Measurements from ENCODE around the gene GULP1. TPM values are rescaled to one million over a fixed set of nuclear protein-coding genes. Genes with fewer than 3 reads are reported as not detected.

The GULP1 gene
- total RNA-seq, 1 experiment from 2014 or later = 86.8 TPM

DNA sequence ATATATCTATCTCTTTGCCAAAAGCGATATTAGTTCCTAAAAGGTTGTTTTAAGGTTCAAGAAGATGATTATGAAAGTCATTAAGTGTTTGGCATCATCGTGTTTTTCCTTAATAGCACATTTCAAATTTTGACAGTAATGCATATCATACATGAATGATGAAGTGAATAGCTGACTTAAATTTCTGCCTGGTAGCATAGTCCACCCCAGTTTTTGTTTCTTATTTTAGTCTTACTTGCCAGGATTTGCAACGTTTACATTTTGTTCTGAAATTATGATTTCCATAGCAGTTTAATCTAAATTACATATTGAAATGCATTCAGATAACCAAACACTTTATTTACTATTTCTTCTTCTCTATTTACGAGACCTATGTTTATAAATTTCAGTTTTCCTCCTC, 201.1 kb downstream of the GULP1 start:
- no peak overlapping the region for H3K27ac Mint-ChIP-seq (ENCODE audit: unreplicated experiment)
- no peaks in the 10 kb centered on the region for H3K9me3 Mint-ChIP-seq (ENCODE audit: low read depth, unreplicated experiment)
- H3K4me3 Mint-ChIP-seq (ENCODE audit: low read depth, unreplicated experiment) = no peak overlapping the region
- no peaks in the 10 kb centered on the region for H3K27me3 Mint-ChIP-seq (ENCODE audit: unreplicated experiment)
- CTCF ChIA-PET = no interaction called here
- no TSS peak for BruUV-seq (replicated peaks)
- peaks cover 5% of the 10 kb centered on the region for H3K36me3 Mint-ChIP-seq (ENCODE audit: insufficient read depth, unreplicated experiment)
- peaks cover 22% of the 10 kb centered on the region for H3K4me1 Mint-ChIP-seq (ENCODE audit: low read depth, unreplicated experiment)
- intact Hi-C loops (cut with micrococcal nuclease; ENCODE audit: unreplicated experiment) = no loop called here
- TF ChIP-seq, protein P1, sequence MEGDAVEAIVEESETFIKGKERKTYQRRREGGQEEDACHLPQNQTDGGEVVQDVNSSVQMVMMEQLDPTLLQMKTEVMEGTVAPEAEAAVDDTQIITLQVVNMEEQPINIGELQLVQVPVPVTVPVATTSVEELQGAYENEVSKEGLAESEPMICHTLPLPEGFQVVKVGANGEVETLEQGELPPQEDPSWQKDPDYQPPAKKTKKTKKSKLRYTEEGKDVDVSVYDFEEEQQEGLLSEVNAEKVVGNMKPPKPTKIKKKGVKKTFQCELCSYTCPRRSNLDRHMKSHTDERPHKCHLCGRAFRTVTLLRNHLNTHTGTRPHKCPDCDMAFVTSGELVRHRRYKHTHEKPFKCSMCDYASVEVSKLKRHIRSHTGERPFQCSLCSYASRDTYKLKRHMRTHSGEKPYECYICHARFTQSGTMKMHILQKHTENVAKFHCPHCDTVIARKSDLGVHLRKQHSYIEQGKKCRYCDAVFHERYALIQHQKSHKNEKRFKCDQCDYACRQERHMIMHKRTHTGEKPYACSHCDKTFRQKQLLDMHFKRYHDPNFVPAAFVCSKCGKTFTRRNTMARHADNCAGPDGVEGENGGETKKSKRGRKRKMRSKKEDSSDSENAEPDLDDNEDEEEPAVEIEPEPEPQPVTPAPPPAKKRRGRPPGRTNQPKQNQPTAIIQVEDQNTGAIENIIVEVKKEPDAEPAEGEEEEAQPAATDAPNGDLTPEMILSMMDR (IDR thresholded peaks at IDR 0.05; ENCODE audit: unreplicated experiment) = no peak
- DNase-seq = no peak

DNA sequence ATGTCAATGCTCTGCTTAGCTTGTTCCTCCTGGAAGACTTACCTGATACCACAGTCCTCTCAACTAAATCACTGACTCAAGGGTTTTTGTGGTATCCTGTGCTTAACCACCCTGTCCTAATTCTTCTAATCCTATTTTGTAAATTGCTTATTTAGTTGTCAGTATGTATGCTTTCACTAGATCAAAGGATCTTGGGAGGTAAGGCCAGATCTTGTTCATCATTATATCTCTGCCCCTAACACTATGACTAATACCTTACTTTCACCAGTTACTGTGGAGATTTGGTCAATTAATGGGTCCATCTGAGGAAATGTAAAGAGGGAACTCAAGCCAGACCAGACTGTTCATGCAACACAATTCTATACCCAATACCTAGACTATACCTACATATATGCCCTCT, 203.2 kb downstream of the GULP1 start:
- no TSS peak for BruUV-seq (replicated peaks)
- Mint-ChIP-seq H3K27me3 (ENCODE audit: unreplicated experiment) (no peaks in the 10 kb centered on the region), H3K4me3 (ENCODE audit: low read depth, unreplicated experiment) (no peak overlapping the region), H3K9me3 (ENCODE audit: low read depth, unreplicated experiment) (no peaks in the 10 kb centered on the region), H3K27ac (ENCODE audit: unreplicated experiment) (no peak overlapping the region), H3K36me3 (ENCODE audit: insufficient read depth, unreplicated experiment) (peaks cover 5% of the 10 kb centered on the region), H3K4me1 (ENCODE audit: low read depth, unreplicated experiment) (peaks cover 22% of the 10 kb centered on the region)
- TF ChIP-seq, protein P1 (IDR thresholded peaks at IDR 0.05; ENCODE audit: unreplicated experiment) = no peak
- CTCF ChIA-PET = no interaction called here
- intact Hi-C loops (cut with micrococcal nuclease; ENCODE audit: unreplicated experiment) = no loop called here
- no peak for DNase-seq

DNA sequence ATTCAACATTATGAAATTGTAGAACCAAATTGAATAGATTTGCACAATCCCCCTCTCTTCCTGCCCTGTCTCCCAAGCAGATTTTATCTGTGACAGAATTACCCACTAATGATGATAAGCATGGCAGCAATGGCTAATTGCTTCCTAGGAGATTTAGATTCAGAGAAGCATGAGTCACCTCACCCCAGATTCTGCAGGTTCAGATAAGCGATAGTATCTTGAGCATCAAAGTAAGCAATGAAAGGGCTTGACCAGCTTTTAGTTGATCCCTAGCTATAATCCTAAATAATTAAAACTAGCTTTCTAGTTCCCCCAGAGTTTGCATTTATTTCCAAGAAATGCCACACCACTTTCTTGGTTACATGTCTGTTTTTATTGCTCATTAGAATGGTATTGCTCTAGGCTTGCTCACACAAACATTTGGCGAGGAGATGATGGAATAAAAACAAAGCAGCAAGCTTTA, 204.3 kb downstream of the GULP1 start:
- H3K27me3 Mint-ChIP-seq (ENCODE audit: unreplicated experiment) = no peaks in the 10 kb centered on the region
- no peak for DNase-seq
- CTCF ChIA-PET = no interaction called here
- TF ChIP-seq, protein P1 (IDR thresholded peaks at IDR 0.05; ENCODE audit: unreplicated experiment) = no peak
- H3K27ac Mint-ChIP-seq (ENCODE audit: unreplicated experiment) = no peak overlapping the region
- H3K4me1 Mint-ChIP-seq (ENCODE audit: low read depth, unreplicated experiment) = peaks cover 22% of the 10 kb centered on the region
- intact Hi-C loops (cut with micrococcal nuclease; ENCODE audit: unreplicated experiment) = no loop called here
- H3K4me3 Mint-ChIP-seq (ENCODE audit: low read depth, unreplicated experiment) = no peak overlapping the region
- H3K9me3 Mint-ChIP-seq (ENCODE audit: low read depth, unreplicated experiment) = no peaks in the 10 kb centered on the region
- peaks cover 5% of the 10 kb centered on the region for H3K36me3 Mint-ChIP-seq (ENCODE audit: insufficient read depth, unreplicated experiment)
- no TSS peak for BruUV-seq (replicated peaks)

DNA sequence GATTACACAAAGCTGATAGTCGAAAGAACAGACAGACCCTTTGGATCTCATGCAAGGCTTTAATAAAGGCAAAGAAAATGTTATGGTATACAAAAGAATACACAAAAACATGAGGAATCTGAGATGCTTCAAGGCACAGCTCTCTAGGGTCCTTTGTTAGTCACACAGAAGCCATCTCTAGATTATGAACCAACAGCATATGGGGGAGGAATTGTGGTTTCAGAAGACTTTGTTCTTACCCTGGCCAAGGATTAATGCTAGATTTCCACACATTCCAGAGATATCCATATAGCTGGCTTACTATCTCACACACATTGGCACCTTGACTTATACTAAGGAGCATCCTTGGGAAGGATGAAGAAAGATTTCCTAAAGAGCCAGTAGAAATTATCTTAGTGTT, 206.1 kb downstream of the GULP1 start:
- CTCF ChIA-PET = no interaction called here
- Mint-ChIP-seq H3K4me3 (ENCODE audit: low read depth, unreplicated experiment) (no peak overlapping the region), H3K4me1 (ENCODE audit: low read depth, unreplicated experiment) (peaks cover 22% of the 10 kb centered on the region), H3K27ac (ENCODE audit: unreplicated experiment) (no peak overlapping the region), H3K36me3 (ENCODE audit: insufficient read depth, unreplicated experiment) (peaks cover 5% of the 10 kb centered on the region), H3K27me3 (ENCODE audit: unreplicated experiment) (no peaks in the 10 kb centered on the region), H3K9me3 (ENCODE audit: low read depth, unreplicated experiment) (no peaks in the 10 kb centered on the region)
- intact Hi-C loops (cut with micrococcal nuclease; ENCODE audit: unreplicated experiment) = no loop called here
- BruUV-seq (replicated peaks) = no TSS peak
- no peak for DNase-seq
- TF ChIP-seq, protein P1 (IDR thresholded peaks at IDR 0.05; ENCODE audit: unreplicated experiment) = no peak
